Lower lobe of right lung (tissue), 2 donors: ENCODE results near the gene FBLN7. TPM values are rescaled to one million over a fixed set of nuclear protein-coding genes. Genes with fewer than 3 reads are reported as not detected.
A peak's percentile ranks its signal among the peaks of the same experiment; 100 is the strongest.

Source experiments
- ATAC-seq, 2 donors: fragments of 200-7000 bp; cut with Tn5 transposase; one replicate each; pipeline ENCODE4 v1.9.1; 2020 to 2022; ENCODE audit warnings: mild to moderate bottlenecking in 2 of 2, moderate library complexity in 2 of 2
- DNase-seq: peaks from one replicate; pipeline ENCODE4 v3.0.0-alpha.2; 2020
- H3K27ac ChIP-seq: fragments of 200-600 bp; one replicate; pipeline ENCODE4 v1.8.0; 2022
- H3K27me3 ChIP-seq: fragments of 200-600 bp; one replicate; pipeline ENCODE4 v1.8.0; 2022; ENCODE audit warnings: low read depth
- H3K36me3 ChIP-seq: fragments of 200-600 bp; one replicate; pipeline ENCODE4 v1.8.0; 2022; ENCODE audit warnings: mild to moderate bottlenecking
- H3K4me1 ChIP-seq: fragments of 200-600 bp; one replicate; pipeline ENCODE4 v1.8.0; 2022
- H3K4me3 ChIP-seq: fragments of 200-600 bp; one replicate; pipeline ENCODE4 v1.8.0; 2022; ENCODE audit warnings: mild to moderate bottlenecking
- H3K9me3 ChIP-seq: fragments of 200-600 bp; one replicate; pipeline ENCODE4 v1.8.0; 2022
- intact Hi-C: fragments of 100-400 bp; cut with DNase I; formaldehyde crosslinking; loops from one replicate; pipeline ENCODE4 v1.11.0; 2022
- total RNA-seq: library from RNA; stranded (reverse); fragmentation: NEBNext Ultra II Directional; extraction: Animal tissue kit (Norgen Biotek cat#: 25700); gene quantifications from one replicate; pipeline ENCODE4 v1.2.1, GENCODE V29; 2021
- TF ChIP-seq, protein P1 (sequence below): fragments of 200-600 bp; IDR thresholded peaks from one replicate; pipeline ENCODE4 v1.8.0; 2022; ENCODE audit warnings: antibody characterized with exemption, mild to moderate bottlenecking
- donor health status: DM: no; HTN: yes; CAD: no; lungs with severe emphysema.

The FBLN7 gene
- total RNA-seq, 1 donor from 2014 or later: 2.0 TPM

DNA sequence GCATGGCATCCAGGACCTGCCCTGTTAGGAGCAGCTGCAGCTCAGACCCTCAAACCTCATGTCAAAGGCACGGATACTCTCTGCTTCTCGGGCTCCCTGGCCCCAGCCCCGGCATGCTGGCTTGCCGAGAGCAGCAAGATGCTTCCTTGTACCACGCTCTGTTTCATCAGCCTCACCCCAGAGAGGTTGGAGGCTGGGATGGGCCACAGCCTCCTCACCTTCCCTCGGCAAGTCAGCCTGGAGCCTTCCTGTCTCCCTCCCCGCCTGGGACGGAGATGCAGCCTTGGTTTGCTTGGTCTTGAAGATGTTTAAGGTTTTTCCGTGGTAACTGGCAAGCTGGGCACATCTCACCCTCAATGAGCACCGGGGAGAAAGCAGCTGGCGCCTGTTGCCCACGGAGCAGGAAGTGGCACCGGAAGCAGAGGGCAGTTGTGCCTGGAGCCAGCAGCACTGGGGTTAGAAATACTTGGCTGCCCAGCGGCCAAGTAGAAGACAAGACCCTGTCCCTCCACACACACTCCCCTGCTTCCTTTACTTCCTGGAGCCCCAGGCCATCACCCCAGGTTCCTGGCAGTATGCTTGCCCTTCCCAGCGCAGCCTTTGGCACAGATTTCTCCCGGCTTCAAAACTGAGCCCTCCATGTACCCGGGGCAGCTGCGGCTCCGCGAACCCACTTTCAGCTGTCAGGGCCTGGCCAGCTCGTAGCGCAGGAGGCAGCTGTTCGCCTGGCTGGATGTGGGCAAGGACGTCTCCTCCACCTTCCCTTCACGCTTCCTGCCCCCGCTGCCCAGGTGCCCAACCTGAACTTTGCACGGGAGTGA, 17.4 kb downstream of the FBLN7 start:
- DNase-seq: no peak

DNA sequence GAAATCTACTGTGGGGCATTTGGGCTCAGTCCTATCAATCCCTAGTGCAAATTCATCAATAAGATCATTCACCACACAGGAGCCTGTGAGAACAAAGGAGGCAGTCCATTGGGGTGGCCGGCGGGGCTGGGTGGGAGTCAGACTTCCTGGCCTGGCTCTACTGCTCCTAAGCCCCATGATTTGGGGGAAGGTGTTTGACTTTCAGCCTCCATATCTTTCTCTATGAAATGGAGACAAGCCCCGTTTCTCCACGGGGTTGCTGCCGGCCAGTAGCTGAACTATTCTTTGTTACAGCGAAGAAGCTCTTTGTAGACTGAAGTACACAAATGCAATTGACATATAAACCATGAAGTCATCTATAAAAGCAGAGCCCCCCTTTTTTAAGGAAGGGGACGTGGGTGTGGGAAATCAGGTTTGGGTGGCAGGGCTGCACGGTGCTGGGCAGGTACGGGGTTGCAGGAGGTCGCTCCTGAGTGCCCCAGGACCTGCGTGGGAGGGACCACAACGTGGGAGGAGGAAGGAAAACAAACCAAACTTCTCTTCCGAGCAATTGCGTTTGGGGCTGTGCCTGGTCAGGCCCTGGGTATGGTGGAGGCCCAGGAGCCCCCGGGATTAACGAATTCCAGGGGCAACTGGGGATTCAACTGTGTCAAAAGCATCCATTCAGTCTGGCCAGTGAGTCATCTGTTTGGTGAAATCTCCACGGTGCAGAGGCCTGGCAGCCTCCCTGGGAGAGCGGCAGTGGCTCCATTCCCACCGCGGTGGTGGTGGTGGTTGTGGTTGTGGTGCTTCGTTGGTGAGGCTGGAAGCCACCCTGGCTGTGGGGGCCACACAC, 18.2 kb downstream of the FBLN7 start:
- DNase-seq: no peak
- no peak overlapping the region for H3K4me3 ChIP-seq

More for the DNA sequence above, 17.4 kb downstream of the FBLN7 start:
- Histone ChIP-seq H3K36me3 (no peaks in the 10 kb centered on the region), H3K27ac (no peak overlapping the region), H3K4me3 (no peak overlapping the region), H3K4me1 (peaks cover 9% of the 10 kb centered on the region), H3K27me3 (no peaks in the 10 kb centered on the region), H3K9me3 (no peaks in the 10 kb centered on the region)
- intact Hi-C loops: no loop called here
- TF ChIP-seq, protein P1, sequence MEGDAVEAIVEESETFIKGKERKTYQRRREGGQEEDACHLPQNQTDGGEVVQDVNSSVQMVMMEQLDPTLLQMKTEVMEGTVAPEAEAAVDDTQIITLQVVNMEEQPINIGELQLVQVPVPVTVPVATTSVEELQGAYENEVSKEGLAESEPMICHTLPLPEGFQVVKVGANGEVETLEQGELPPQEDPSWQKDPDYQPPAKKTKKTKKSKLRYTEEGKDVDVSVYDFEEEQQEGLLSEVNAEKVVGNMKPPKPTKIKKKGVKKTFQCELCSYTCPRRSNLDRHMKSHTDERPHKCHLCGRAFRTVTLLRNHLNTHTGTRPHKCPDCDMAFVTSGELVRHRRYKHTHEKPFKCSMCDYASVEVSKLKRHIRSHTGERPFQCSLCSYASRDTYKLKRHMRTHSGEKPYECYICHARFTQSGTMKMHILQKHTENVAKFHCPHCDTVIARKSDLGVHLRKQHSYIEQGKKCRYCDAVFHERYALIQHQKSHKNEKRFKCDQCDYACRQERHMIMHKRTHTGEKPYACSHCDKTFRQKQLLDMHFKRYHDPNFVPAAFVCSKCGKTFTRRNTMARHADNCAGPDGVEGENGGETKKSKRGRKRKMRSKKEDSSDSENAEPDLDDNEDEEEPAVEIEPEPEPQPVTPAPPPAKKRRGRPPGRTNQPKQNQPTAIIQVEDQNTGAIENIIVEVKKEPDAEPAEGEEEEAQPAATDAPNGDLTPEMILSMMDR: no peak
- ATAC-seq: peak in 1 of 2 donors; percentile 39

DNA sequence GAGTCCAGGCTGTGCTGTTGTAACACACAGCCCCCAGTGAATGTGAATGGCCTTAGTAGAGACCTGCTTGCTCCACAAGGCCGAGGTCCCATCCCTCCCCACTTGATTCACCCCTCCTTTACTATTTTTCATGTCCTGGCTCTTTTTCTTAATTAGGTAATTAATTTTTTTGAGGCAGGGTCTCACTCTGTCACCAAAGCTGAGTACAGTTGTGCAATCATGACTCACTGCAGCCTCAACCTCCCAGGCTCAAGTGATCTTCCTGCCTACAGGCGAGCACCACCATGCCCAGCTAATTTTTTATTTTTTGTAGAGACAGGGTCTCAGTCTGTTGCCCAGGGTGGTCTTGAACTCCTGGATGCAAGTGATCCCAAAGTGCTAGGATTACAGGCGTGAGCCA, 19.3 kb downstream of the FBLN7 start:
- intact Hi-C loops: no loop called here
- TF ChIP-seq, protein P1: no peak
- no peak for ATAC-seq
- Histone ChIP-seq H3K4me1 (peaks cover 9% of the 10 kb centered on the region), H3K9me3 (no peaks in the 10 kb centered on the region), H3K36me3 (no peaks in the 10 kb centered on the region), H3K4me3 (no peak overlapping the region), H3K27ac (no peak overlapping the region), H3K27me3 (no peaks in the 10 kb centered on the region)
- DNase-seq: no peak

More for the DNA sequence above, 18.2 kb downstream of the FBLN7 start:
- H3K9me3 ChIP-seq: no peaks in the 10 kb centered on the region
- H3K4me1 ChIP-seq: peaks cover 9% of the 10 kb centered on the region
- no peaks in the 10 kb centered on the region for H3K27me3 ChIP-seq
- no peak for ATAC-seq
- intact Hi-C loops: no loop called here
- TF ChIP-seq, protein P1: no peak
- no peak overlapping the region for H3K27ac ChIP-seq
- no peaks in the 10 kb centered on the region for H3K36me3 ChIP-seq

GRCh38 chr2:112159454-112159921, 21.3 kb downstream of the FBLN7 start:
- DNase-seq (no peak), ATAC-seq (no peak)
- Histone ChIP-seq H3K36me3 (no peaks in the 10 kb centered on the region), H3K4me3 (no peak overlapping the region), H3K9me3 (no peaks in the 10 kb centered on the region), H3K27ac (no peak overlapping the region), H3K27me3 (no peaks in the 10 kb centered on the region), H3K4me1 (peaks cover 9% of the 10 kb centered on the region)
- intact Hi-C loops: no loop called here
- TF ChIP-seq, protein P1: no peak

GRCh38 chr2:112160283-112161250, 22.4 kb downstream of the FBLN7 start:
- no peaks in the 10 kb centered on the region for H3K9me3 ChIP-seq
- no peaks in the 10 kb centered on the region for H3K27me3 ChIP-seq
- H3K4me3 ChIP-seq: no peak overlapping the region
- ATAC-seq (no peak), DNase-seq (no peak)
- no peak overlapping the region for H3K27ac ChIP-seq
- TF ChIP-seq, protein P1: no peak
- H3K36me3 ChIP-seq: no peaks in the 10 kb centered on the region
- intact Hi-C loops: no loop called here
- peaks cover 6% of the 10 kb centered on the region for H3K4me1 ChIP-seq
